Choroid plexus epithelial cell (primary cell): ENCODE data around the gene FCER1G.

Source experiments
- DNase-seq: peaks from one replicate; pipeline ENCODE4 v3.0.0-alpha.2; 2010; ENCODE audit warnings: low read depth
- H3K4me3 ChIP-seq: 2 replicates; pipeline ENCODE4 v1.5.1; 2011; ENCODE audit warnings: low read depth, mild to moderate bottlenecking, control low read depth, low read length, moderate library complexity
- TF ChIP-seq, protein P1 (sequence below): conservative IDR thresholded peaks from 2 replicates; pipeline ENCODE4 v1.5.1; 2011; ENCODE audit warnings: low read depth, mild to moderate bottlenecking, control low read depth, inconsistent platforms, low read length, moderate library complexity

FCER1G gene

GRCh38 chr1:161177112-161177935 is 37.8 kb upstream of the FCER1G start, which contains the start of gene B4GALT3:
Gene B4GALT3, minus strand, starts transcription at chr1:161177507. Its CDS starts 1,447 bp downstream, at chr1:161176060.
- TF ChIP-seq, protein P1, sequence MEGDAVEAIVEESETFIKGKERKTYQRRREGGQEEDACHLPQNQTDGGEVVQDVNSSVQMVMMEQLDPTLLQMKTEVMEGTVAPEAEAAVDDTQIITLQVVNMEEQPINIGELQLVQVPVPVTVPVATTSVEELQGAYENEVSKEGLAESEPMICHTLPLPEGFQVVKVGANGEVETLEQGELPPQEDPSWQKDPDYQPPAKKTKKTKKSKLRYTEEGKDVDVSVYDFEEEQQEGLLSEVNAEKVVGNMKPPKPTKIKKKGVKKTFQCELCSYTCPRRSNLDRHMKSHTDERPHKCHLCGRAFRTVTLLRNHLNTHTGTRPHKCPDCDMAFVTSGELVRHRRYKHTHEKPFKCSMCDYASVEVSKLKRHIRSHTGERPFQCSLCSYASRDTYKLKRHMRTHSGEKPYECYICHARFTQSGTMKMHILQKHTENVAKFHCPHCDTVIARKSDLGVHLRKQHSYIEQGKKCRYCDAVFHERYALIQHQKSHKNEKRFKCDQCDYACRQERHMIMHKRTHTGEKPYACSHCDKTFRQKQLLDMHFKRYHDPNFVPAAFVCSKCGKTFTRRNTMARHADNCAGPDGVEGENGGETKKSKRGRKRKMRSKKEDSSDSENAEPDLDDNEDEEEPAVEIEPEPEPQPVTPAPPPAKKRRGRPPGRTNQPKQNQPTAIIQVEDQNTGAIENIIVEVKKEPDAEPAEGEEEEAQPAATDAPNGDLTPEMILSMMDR: no peak

GRCh38 chr1:161177936-161178244 is 37.2 kb upstream of the FCER1G start:
- TF ChIP-seq, protein P1: no peak
- DNase-seq: no peak
- H3K4me3 ChIP-seq: peak overlapping the region; percentile 98

More at GRCh38 chr1:161177112-161177935, 37.8 kb upstream of the FCER1G start, which contains the start of gene B4GALT3:
- DNase-seq: peak; percentile 86
- H3K4me3 ChIP-seq: peak within 1 kb of the TSS; percentile 98

DNA sequence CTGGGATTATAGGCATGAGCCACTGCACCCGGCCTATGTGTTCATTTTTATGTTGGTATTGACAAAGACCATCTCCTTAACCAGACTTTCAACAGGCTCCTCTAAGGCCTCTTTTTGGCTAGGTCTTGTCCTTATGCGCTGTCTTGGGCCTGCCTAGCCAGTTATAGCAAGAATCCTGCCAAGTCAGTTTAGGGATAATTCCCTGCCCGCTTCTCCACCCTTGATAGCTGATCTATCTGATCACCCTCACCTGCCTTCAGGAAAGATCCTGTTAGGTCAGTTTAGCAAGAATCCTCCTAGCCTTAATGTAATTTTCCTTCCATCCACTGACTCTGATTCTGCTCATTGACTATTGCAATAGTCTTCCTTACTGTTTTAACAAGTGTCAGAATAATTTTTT is 35.4 kb upstream of the FCER1G start:
- TF ChIP-seq, protein P1: no peak
- no peak overlapping the region for H3K4me3 ChIP-seq
- DNase-seq: no peak

DNA sequence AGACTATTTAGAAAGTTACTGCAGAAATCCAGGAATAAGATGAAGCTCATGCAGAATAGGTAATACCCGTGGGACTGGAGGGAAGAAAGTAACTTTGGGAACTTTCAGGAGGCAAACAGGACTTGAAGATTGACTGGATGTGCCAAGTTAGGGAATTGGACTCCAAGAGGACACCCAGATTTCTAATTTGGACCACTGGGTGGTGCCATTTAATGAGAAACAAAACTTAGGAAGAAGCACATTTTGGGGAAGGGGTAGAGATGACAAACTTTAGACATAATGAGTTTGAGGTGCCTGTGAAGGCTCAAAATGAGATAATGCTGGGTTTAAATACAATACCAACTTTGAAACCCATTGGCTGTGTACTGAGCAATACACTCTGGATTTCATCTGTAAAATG is 34.5 kb upstream of the FCER1G start:
- H3K4me3 ChIP-seq: no peak overlapping the region
- DNase-seq: peak; percentile 54
- TF ChIP-seq, protein P1: peak; percentile 56

DNA sequence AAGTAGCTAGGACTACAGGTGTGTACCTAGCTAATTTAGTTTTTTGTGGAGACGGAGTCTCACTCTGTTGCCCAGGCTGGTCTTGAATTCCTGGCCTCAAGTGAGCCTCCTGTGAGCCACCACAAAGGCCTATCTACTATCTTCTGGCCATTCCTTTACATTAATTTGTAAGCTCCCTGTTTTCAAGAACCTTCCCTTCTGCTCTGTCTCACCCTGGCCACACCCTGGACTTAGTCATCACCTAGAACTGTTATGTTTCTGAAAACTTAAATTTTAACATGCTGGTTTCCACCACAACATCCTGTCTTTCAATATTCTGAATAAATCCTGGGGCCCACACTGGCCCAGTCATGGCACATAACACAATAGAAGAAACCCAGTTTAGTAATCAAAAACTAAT is 32.9 kb upstream of the FCER1G start:
- no peak overlapping the region for H3K4me3 ChIP-seq
- TF ChIP-seq, protein P1: no peak
- DNase-seq: peak; percentile 57

GRCh38 chr1:161185282-161185682 is 29.8 kb upstream of the FCER1G start:
- no peak overlapping the region for H3K4me3 ChIP-seq
- DNase-seq: peak; percentile 97
- TF ChIP-seq, protein P1: no peak
